H1 (cell line): ENCODE results near the gene ADAM19. TPM values are rescaled to one million over a fixed set of nuclear protein-coding genes. Genes with fewer than 3 reads are reported as not detected.

Experiments used
- CHD7 ChIP-seq: fragments of 300-600 bp; sonication (generic); IDR thresholded peaks from 2 replicates; pipeline ENCODE4 v1.7.1; 2012; ENCODE audit warnings: low read length, moderate library complexity, mild to moderate bottlenecking, inconsistent platforms; ENCODE audit not compliant: insufficient replicate concordance
- TAF1 ChIP-seq: IDR thresholded peaks from 2 replicates; pipeline ENCODE4 v1.6.1; 2011; ENCODE audit warnings: mild to moderate bottlenecking, low read depth, low read length
- polyA plus RNA-seq, 7 experiments: library from polyadenylated mRNA; depleted of rRNA in 3 of 7; stranded (reverse) in 5 of 7; unstranded in 2 of 7; fragments of >200 nt in 5 of 7; fragments of 200-250 nt in 2 of 7; gene quantifications; 1 replicate in 5 of 7; 2 replicates in 1 of 7; 4 replicates in 1 of 7; pipeline versions ENCODE4 v1.2.1 to v1.2.3, GENCODE V29; 2011 to 2013; ENCODE audit warnings: missing spikeins in 2 of 7, mixed read lengths in 2 of 7
- total RNA-seq: library from RNA; stranded (reverse); fragmentation: NEBNext Ultra II Directional; extraction: Animal tissue kit (Norgen Biotek cat#: 25700); gene quantifications from 2 replicates; pipeline ENCODE4 v1.2.1, GENCODE V29; 2021

The ADAM19 gene
- total and polyA plus RNA-seq, 2 of the 8 experiments (the other 6 are each of a cell fraction or from before 2014, with no cell fraction given): 6.5 to 22.7 TPM

- TF ChIP-seq CHD7: no peak
- no peak for TF ChIP-seq TAF1
Measured at GRCh38 chr5:157506066-157506590, 69.4 kb downstream of the ADAM19 start (continued).
